H1 (cell line): ENCODE results near the gene AIG1. TPM values are rescaled to one million over a fixed set of nuclear protein-coding genes. Genes with fewer than 3 reads are reported as not detected.

ENCODE experiments used
- GTF2F1 ChIP-seq: IDR thresholded peaks from 2 replicates; pipeline ENCODE4 v1.6.1; 2012; ENCODE audit warnings: low read depth, low read length, improper control_type of control experiment, borderline replicate concordance
- MAX ChIP-seq: IDR thresholded peaks from 2 replicates; pipeline ENCODE4 v1.6.1; 2012; ENCODE audit warnings: inconsistent platforms
- TEAD4 ChIP-seq: IDR thresholded peaks from 2 replicates; pipeline ENCODE4 v1.6.1; 2012; ENCODE audit warnings: low read depth, low read length, inconsistent platforms, mixed read lengths
- USF2 ChIP-seq: IDR thresholded peaks from 2 replicates; pipeline ENCODE4 v1.6.1; 2011; ENCODE audit warnings: low read length, improper control_type of control experiment
- polyA plus RNA-seq, 7 experiments: library from polyadenylated mRNA; depleted of rRNA in 3 of 7; stranded (reverse) in 5 of 7; unstranded in 2 of 7; fragments of >200 nt in 5 of 7; fragments of 200-250 nt in 2 of 7; gene quantifications; 1 replicate in 5 of 7; 2 replicates in 1 of 7; 4 replicates in 1 of 7; pipeline versions ENCODE4 v1.2.1 to v1.2.3, GENCODE V29; 2011 to 2013; ENCODE audit warnings: missing spikeins in 2 of 7, mixed read lengths in 2 of 7
- total RNA-seq: library from RNA; stranded (reverse); fragmentation: NEBNext Ultra II Directional; extraction: Animal tissue kit (Norgen Biotek cat#: 25700); gene quantifications from 2 replicates; pipeline ENCODE4 v1.2.1, GENCODE V29; 2021
- TF ChIP-seq, protein P1 (sequence below): IDR thresholded peaks from 2 replicates; pipeline ENCODE4 v1.6.1; 2011; ENCODE audit warnings: low read depth, mild to moderate bottlenecking, low read length; ENCODE audit not compliant: insufficient read depth

The AIG1 gene
- total and polyA plus RNA-seq, 2 of the 8 experiments (the other 6 are each of a cell fraction or from before 2014, with no cell fraction given), result 56.6 to 58.4 TPM

- TF ChIP-seq GTF2F1 (0 out of 2 replicates have a peak, but pooled peaks have one; percentile 36), MAX (peak; percentile 68), USF2 (peak; percentile 76), TEAD4 (0 out of 2 replicates have a peak, but pooled peaks have one; percentile 9)
- TF ChIP-seq, protein P1, sequence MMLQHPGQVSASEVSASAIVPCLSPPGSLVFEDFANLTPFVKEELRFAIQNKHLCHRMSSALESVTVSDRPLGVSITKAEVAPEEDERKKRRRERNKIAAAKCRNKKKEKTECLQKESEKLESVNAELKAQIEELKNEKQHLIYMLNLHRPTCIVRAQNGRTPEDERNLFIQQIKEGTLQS, result peak; percentile 60; the same call in 1 of the 2 replicates
Observed at GRCh38 chr6:143337201-143337949, 276.7 kb downstream of the AIG1 start (continued).
